Measurements from ENCODE around the gene PRDM16. TPM values are rescaled to one million over a fixed set of nuclear protein-coding genes. Genes with fewer than 3 reads are reported as not detected.

PRDM16 gene
- total and polyA plus RNA-seq, 2 of the 4 experiments (the other 2 are of a cell fraction): 0.02 TPM; not detected in 1

DNA sequence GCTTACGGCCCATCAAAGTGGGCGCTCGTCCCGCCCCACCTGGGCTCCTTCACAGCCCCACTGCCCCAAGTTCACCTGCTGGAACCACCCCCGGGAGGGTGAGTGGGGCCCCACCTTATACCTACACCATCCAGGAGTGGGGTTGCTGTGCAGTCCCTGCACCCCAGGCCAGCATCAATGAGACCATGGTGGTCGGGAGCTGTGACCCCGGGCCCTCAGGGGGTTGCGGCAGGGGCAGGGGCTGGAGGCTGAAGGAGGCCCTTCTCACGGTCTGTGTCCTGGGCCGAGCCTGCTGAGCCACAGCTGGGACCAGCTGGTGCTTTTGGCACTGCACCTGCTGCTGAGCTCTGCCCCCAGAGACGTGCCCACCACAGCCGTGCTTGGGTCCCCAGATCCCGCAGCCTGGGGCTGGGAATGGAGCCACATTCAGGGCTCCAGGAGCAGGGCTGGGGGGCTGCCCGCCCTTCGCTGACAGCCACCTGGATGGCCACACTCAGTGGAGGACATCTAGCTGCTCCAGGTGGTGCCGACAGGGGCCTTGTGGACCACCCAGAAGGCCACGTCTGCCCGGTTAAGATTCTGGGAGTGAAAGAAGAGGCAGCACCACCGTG, 30.3 kb upstream of the PRDM16 start:
- in situ Hi-C loops (cut with MboI; ENCODE audit: low sequenced_read_pairs): no loop called here
- H3K27me3 ChIP-seq (ENCODE audit: control insufficient read depth, insufficient read depth, low read length): no peaks in the 10 kb centered on the region
- no peak overlapping the region for H3K23ac ChIP-seq (ENCODE audit: low read depth, low read length)
- no peak overlapping the region for H2BK20ac ChIP-seq (ENCODE audit: low read depth, low read length)
- no peak overlapping the region for H3K14ac ChIP-seq (replicated peaks; ENCODE audit: low read depth, low read length)
- intact Hi-C loops (cut with micrococcal nuclease): no loop called here
- H3K9me3 ChIP-seq (ENCODE audit: control insufficient read depth, insufficient read depth, low read length): peaks cover 27% of the 10 kb centered on the region
- CTCF ChIA-PET: no interaction called here
- H2AFZ ChIP-seq (replicated peaks; ENCODE audit: low read length, poor library complexity): no peak overlapping the region
- no peak overlapping the region for H3K4me2 ChIP-seq (ENCODE audit: low read depth, low read length)
- no peak for TF ChIP-seq BHLHE40 (IDR thresholded peaks at IDR 0.05; ENCODE audit: low read depth, low read length)
- no peak for TF ChIP-seq CEBPB (IDR thresholded peaks at IDR 0.05; ENCODE audit: low read depth, low read length)
- TF ChIP-seq MAFK (IDR thresholded peaks at IDR 0.05; ENCODE audit: low read depth, low read length): no peak
- TF ChIP-seq RAD21 (IDR thresholded peaks at IDR 0.05; ENCODE audit: low read length): no peak
- no peak for TF ChIP-seq FOS (IDR thresholded peaks at IDR 0.05; ENCODE audit: low read depth, low read length)
- TF ChIP-seq MAZ (IDR thresholded peaks at IDR 0.05; ENCODE audit: borderline replicate concordance, low read depth, low read length): no peak
- TF ChIP-seq, protein P1, sequence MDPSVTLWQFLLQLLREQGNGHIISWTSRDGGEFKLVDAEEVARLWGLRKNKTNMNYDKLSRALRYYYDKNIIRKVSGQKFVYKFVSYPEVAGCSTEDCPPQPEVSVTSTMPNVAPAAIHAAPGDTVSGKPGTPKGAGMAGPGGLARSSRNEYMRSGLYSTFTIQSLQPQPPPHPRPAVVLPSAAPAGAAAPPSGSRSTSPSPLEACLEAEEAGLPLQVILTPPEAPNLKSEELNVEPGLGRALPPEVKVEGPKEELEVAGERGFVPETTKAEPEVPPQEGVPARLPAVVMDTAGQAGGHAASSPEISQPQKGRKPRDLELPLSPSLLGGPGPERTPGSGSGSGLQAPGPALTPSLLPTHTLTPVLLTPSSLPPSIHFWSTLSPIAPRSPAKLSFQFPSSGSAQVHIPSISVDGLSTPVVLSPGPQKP (IDR thresholded peaks at IDR 0.05; ENCODE audit: borderline replicate concordance, low read depth, low read length): no peak
- TF ChIP-seq POLR2A (IDR thresholded peaks at IDR 0.05; ENCODE audit: low read depth, low read length): no peak
- no peak for TF ChIP-seq RFX5 (IDR thresholded peaks at IDR 0.05; ENCODE audit: low read depth, low read length)
- no peak for TF ChIP-seq RCOR1 (IDR thresholded peaks at IDR 0.05; ENCODE audit: insufficient replicate concordance, low read length)
- no peak for TF ChIP-seq SMC3 (IDR thresholded peaks at IDR 0.05; ENCODE audit: low read depth, low read length)
- TF ChIP-seq MXI1 (IDR thresholded peaks at IDR 0.05; ENCODE audit: borderline replicate concordance, low read depth, low read length): no peak
- TF ChIP-seq CHD1 (IDR thresholded peaks at IDR 0.05; ENCODE audit: low read depth, low read length): no peak
- TF ChIP-seq, protein P2, sequence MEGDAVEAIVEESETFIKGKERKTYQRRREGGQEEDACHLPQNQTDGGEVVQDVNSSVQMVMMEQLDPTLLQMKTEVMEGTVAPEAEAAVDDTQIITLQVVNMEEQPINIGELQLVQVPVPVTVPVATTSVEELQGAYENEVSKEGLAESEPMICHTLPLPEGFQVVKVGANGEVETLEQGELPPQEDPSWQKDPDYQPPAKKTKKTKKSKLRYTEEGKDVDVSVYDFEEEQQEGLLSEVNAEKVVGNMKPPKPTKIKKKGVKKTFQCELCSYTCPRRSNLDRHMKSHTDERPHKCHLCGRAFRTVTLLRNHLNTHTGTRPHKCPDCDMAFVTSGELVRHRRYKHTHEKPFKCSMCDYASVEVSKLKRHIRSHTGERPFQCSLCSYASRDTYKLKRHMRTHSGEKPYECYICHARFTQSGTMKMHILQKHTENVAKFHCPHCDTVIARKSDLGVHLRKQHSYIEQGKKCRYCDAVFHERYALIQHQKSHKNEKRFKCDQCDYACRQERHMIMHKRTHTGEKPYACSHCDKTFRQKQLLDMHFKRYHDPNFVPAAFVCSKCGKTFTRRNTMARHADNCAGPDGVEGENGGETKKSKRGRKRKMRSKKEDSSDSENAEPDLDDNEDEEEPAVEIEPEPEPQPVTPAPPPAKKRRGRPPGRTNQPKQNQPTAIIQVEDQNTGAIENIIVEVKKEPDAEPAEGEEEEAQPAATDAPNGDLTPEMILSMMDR (conservative IDR thresholded peaks at IDR 0.05; ENCODE audit: low read depth, low read length): no peak
- TF ChIP-seq, protein P3, sequence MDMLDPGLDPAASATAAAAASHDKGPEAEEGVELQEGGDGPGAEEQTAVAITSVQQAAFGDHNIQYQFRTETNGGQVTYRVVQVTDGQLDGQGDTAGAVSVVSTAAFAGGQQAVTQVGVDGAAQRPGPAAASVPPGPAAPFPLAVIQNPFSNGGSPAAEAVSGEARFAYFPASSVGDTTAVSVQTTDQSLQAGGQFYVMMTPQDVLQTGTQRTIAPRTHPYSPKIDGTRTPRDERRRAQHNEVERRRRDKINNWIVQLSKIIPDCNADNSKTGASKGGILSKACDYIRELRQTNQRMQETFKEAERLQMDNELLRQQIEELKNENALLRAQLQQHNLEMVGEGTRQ (IDR thresholded peaks at IDR 0.05; ENCODE audit: low read depth, low read length): no peak
- no peak for TF ChIP-seq NFE2L2 (IDR thresholded peaks at IDR 0.05; ENCODE audit: low read depth, low read length)
- ATAC-seq (ENCODE audit: low read depth) (no peak), DNase-seq (no peak)
- no peak overlapping the region for H2BK15ac ChIP-seq (ENCODE audit: low read depth, low read length)
- no peaks in the 10 kb centered on the region for H3K4me1 ChIP-seq (ENCODE audit: control insufficient read depth, insufficient read depth, low read length)
- no peak overlapping the region for H2AK9ac ChIP-seq (replicated peaks; ENCODE audit: low read depth, low read length, poor library complexity)
- dilution Hi-C loops (cut with HindIII; ENCODE audit: low sequenced_read_pairs, unreplicated experiment): no loop called here
- no peak overlapping the region for H2BK5ac ChIP-seq (ENCODE audit: low read depth, low read length, poor library complexity, severe bottlenecking)
- H4K20me1 ChIP-seq (ENCODE audit: insufficient read depth, low read length): no peaks in the 10 kb centered on the region
- H3K18ac ChIP-seq (ENCODE audit: low read depth, low read length): no peak overlapping the region
- H4K91ac ChIP-seq (ENCODE audit: insufficient read depth, low read depth, low read length): no peak overlapping the region
- H3K9me1 ChIP-seq (ENCODE audit: insufficient read depth, low read length): no peaks in the 10 kb centered on the region
- BruUV-seq (replicated peaks): no TSS peak
- H3K79me1 ChIP-seq (ENCODE audit: low read depth in 1 of 2, low read length in 2 of 2): no peaks in the 10 kb centered on the region
- no peak overlapping the region for H4K8ac ChIP-seq (ENCODE audit: low read depth in 2 of 2, low read length in 2 of 2)
- no peak overlapping the region for H3K9ac ChIP-seq (ENCODE audit: low read depth, low read length)
- H3K36me3 ChIP-seq (ENCODE audit: control insufficient read depth, insufficient read depth, low read length): no peaks in the 10 kb centered on the region
- H3K4ac ChIP-seq (ENCODE audit: low read depth, low read length): no peak overlapping the region
- no peak overlapping the region for H2AK5ac ChIP-seq (ENCODE audit: low read depth, low read length)
- POLR2A ChIA-PET (ENCODE audit: unreplicated experiment): no interaction called here
- no peak overlapping the region for H3K27ac ChIP-seq (ENCODE audit: insufficient read depth, low read length)
- no peak overlapping the region for H3K4me3 ChIP-seq (ENCODE audit: insufficient read depth, low read depth, low read length)
- 5% methylated on average over 4 of the region's 19 CpGs; no CpG with 5 or more reads in 1 of the 2 experiments for WGBS, 2 experiments (ENCODE audit: extremely low coverage in 2 of 2, insufficient read length in 1 of 2)
- no peak overlapping the region for H4K5ac ChIP-seq (ENCODE audit: low read depth, low read length)
- H3K56ac ChIP-seq (ENCODE audit: extremely low read depth, insufficient read depth, low read length): no peak overlapping the region
- no peak overlapping the region for H2BK120ac ChIP-seq (ENCODE audit: low read depth, low read length)
